GM18873 (cell line): Measurements from ENCODE around the gene DMRT3.

Experiments used
- ATAC-seq: cut with Tn5 transposase; IDR thresholded peaks from one replicate; pipeline ENCODE4 v1.9.1; 2021; ENCODE audit warnings: mild to moderate bottlenecking, moderate library complexity, moderate number of reproducible peaks; ENCODE audit not compliant: unreplicated experiment, low FRiP score

The DMRT3 gene

GRCh38 chr9:976258-976942 is at the start of gene DMRT3:
DMRT3 (plus strand) TSS chr9:976655; CDS start chr9:977002, 347 bp downstream.
- ATAC-seq, result no peak

DNA sequence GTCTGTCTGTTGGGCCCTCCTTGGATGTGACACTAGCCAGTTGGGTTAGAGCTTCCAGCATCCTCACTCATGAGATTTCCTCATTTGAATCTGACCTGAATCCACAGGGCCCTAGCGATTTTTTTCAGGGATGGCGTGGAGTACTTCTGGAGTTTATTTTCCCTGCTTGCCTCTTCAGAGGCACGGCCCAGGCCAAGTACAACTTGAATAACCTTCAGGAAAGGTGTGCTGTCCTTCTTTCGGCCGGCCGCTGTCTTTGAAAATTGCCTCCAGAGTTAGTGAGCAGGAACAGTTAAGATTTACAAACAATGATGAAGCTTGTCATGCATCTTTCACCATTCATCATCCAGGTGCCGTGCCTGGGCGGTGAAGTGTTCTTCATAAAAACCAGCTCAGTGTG is 49.5 kb upstream of the DMRT3 start:
- no peak for ATAC-seq

GRCh38 chr9:928363-929042 is 48.0 kb upstream of the DMRT3 start:
- no peak for ATAC-seq

GRCh38 chr9:929719-930118 is 46.7 kb upstream of the DMRT3 start:
- ATAC-seq, result no peak

DNA sequence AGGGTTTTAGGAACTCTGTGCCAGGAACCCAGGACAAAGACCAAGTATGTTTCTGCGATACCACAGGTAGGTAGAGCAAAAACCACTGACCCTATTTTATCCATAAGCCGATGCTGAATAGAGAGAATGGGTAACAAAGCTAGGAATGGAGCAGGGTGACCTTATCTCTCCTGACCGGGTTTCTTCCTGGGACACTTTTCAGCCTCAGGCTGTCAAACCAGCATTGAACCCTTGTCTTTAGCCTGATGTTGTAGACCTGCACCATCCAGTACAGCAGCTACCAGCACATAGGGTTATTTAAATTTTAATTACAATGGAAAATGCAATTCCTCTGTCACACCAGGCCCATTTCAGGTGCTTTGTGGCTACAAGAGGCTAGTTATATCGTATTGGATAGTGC is 43.1 kb upstream of the DMRT3 start:
- no peak for ATAC-seq

- no peak for ATAC-seq
These were observed 41.0 kb upstream of the DMRT3 start for GRCh38 chr9:935348-935965.

DNA sequence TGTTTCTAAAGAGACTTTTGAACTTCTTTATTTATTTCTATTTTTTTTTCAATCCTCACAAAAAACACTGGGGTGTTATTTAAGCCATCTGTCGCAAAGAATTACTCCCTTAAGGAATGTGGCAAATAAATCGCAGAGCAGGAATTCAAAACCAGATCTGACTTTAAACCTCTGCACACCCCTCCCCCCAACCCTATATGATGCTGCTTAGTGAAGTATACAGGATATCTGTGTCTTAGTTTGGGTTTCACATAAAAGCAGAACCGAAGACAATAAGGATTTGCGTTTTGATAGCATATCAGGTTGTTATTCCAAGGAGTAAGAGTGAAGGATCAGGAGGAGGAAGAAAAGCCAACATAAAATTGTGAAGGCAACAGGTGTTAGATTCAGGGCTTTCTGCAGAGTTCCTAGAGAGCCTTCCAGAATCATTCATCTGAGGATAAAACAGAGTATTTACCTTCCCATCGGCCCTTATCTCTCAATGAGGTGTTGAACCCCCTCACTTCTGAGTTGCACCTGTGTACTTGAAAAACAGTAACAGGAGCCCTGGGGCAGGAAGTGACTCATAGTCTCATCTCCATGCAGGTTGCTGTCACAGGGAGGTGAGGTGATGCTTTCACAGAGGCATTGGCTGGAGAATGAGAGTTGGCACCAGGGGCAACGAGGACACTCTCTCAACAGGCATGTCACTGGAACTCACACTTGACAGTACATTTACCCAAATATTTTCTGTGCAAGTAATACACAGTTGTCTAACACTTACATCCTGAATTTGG is 33.5 kb upstream of the DMRT3 start:
- no peak for ATAC-seq

DNA sequence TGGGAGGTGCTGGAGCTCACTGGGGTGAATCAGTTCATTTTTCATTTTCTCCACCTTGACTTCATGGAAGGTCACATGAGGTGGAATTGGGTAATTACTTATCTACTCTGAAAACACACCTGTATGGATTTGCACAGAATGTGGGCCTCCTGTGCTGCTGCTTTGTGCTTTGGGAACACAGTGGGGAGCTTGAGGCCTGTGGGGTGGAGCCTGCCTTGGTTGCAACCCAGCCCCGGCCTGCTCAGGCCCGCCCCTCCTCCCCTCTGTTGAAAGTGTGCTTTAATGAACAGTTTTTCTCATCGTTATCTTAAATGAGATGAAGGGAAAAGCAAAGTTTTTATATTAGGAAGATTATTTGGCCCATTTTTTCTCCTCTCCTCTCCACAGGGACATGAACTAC is 28.5 kb upstream of the DMRT3 start:
- no peak for ATAC-seq

DNA sequence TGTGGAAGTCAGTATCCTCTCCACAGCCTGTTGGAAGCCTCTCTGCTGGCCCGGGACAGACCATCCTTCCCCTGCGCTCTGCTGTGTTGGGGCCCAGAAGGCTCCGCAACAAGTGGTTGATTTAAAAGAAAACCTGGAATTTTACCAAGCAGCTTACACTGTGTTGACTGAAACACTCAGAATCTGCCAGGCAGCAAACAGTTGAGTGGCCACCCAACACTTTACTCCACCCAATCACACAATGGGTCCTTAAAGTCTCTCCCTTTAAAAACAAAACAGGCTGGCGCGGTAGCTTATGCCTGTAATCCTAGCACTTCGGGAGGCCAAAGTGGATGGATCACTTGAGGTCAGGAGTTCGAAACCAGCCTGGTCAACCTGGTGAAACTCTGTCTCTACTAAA is 28.0 kb upstream of the DMRT3 start:
- ATAC-seq, result no peak

GRCh38 chr9:950139-950538 is 26.3 kb upstream of the DMRT3 start:
- no peak for ATAC-seq

- no peak for ATAC-seq
These were observed 23.9 kb upstream of the DMRT3 start for GRCh38 chr9:952546-952945.

GRCh38 chr9:959105-959504 is 17.4 kb upstream of the DMRT3 start:
- ATAC-seq, result no peak

DNA sequence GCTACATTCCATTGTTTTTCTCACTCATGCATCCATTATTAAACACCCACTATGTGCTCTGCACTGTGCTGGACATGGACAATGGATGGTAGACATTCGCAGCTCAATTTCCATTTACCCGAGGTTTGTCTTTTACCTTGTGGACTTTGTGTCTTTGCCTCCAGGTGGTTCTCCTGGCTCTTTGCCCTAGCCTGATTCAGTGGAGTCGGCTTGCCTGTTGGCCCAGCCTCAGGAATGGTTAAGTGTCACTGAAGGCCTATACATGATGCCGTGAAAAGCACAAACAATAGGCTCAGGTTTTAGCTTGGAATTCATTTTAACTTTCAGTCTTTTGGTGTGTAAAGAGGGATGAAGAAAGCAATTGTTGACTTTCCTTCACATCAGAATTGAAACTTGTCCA is 16.5 kb upstream of the DMRT3 start:
- no peak for ATAC-seq

DNA sequence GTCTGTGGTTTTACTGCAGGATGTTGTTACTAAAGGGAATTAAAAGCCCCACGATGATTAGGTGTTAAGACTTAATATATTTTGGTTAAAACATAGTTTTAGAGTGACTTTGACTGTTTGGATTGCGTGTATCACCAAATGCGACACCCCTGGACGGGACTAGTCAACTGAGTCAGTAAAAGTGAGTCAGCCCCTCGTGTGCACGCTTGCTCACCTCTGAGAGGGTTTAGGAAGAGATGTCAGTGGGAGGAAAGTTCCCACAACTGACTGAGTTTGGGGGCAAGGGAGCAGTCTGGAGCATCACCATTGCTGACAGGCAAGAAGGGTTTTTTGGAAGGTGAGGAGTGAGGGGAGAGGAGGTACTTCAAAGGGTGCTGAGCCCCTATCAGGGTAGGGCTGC is 14.4 kb upstream of the DMRT3 start:
- no peak for ATAC-seq

- ATAC-seq, result no peak
These were observed 11.0 kb upstream of the DMRT3 start for GRCh38 chr9:965497-965896.

DNA sequence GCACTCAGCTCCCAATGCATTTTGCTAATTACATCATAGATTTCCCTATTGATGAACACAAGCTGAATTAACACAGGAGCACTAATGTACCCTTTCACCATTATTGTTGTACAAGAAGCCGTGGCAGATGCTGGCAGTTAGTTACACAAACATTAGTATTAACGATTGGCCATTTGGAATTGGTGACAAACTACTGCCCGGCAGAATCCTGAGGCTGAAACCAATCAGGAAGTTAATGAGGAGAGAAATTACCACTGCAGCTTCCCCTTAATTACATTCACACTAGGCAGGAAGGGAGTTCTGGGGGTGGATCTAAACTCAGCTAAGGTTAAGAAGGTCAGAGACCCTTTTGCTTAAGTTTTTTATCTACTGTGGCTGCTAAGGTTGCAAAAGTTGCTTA is 9.6 kb upstream of the DMRT3 start:
- ATAC-seq, result no peak

GRCh38 chr9:967436-967835 is 9.0 kb upstream of the DMRT3 start:
- ATAC-seq, result no peak

- no peak for ATAC-seq
These were observed 8.4 kb upstream of the DMRT3 start for GRCh38 chr9:967903-968641.

- no peak for ATAC-seq
These were observed 6.9 kb upstream of the DMRT3 start for GRCh38 chr9:969310-970150.
